ENCODE measurements around the gene FIBCD1.

DNA sequence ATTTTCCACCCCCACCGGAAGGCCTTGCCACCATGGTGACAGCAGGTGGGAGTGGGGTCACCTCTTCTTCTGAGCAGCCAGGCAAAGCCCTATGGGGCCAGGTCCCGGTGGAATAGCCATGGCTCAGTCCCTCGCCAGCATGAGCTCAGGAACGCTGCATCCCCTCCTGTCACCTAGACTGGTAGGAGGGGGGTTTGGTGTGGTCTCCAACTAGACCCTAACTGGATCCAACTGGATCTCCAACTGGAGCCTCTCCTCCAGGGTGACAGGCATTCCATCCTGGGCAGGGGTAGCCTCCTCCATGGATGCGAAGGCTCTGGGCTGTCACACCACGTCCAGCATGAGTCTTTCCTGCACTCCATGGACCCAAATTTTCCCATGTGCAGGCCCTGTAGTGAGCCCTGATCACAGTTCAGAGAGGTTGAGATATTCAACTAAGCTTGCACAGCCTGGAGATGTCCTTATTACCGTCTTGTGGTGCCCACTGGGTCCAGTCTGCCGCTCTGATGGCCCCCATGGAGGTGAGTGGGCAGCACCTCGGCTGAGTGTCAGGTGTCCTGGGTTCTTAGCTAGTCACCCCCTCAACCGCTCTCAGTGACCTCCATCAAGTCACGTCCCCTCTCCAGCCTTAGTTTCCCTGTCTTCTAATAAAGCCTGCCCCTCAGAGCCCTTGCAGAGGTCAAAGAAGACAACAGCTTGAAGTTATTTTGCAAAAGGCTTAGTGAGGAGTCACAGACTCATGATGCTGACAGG is 18.6 kb upstream of the FIBCD1 start:
- TF ChIP-seq BHLHE40 (IDR thresholded peaks at IDR 0.05; ENCODE audit: borderline replicate concordance) (no peak), FOXK2 (IDR thresholded peaks at IDR 0.05) (no peak), SP1 (IDR thresholded peaks at IDR 0.05) (no peak), FOXM1 (IDR thresholded peaks at IDR 0.05; ENCODE audit: borderline replicate concordance) (no peak), TARDBP (IDR thresholded peaks at IDR 0.05) (no peak), FOXA1 (IDR thresholded peaks at IDR 0.05) (no peak), ARNT (IDR thresholded peaks at IDR 0.05) (no peak), ELF4 (IDR thresholded peaks at IDR 0.05) (no peak), SUZ12 (IDR thresholded peaks at IDR 0.05) (no peak), HDGF (IDR thresholded peaks at IDR 0.05; ENCODE audit: borderline replicate concordance) (no peak)
- TF ChIP-seq, protein P1, sequence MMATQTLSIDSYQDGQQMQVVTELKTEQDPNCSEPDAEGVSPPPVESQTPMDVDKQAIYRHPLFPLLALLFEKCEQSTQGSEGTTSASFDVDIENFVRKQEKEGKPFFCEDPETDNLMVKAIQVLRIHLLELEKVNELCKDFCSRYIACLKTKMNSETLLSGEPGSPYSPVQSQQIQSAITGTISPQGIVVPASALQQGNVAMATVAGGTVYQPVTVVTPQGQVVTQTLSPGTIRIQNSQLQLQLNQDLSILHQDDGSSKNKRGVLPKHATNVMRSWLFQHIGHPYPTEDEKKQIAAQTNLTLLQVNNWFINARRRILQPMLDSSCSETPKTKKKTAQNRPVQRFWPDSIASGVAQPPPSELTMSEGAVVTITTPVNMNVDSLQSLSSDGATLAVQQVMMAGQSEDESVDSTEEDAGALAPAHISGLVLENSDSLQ (IDR thresholded peaks at IDR 0.05) = no peak
